OCI-LY3 (cell line): ENCODE measurements around the gene PRPF19.
"Not testable (repeated sequence)": the region's sequence is repeated elsewhere in the genome, so short reads cannot be mapped to it uniquely, and the experiment has no call there.

Experiments used
- H2AFZ ChIP-seq: fragments of 200-600, 300-600 bp; shearing (Covaris generic); 2 replicates; pipeline ENCODE4 v1.6.0; 2014; ENCODE audit warnings: antibody characterized with exemption, low read depth, low read length
- H3K27ac ChIP-seq: fragments of 200-600, 300-600 bp; sonication (generic); 2 replicates; pipeline ENCODE4 v1.5.1; 2014; ENCODE audit warnings: mild to moderate bottlenecking, low read length, moderate library complexity, mixed read lengths
- H3K27me3 ChIP-seq: fragments of 200-600, 300-600 bp; sonication (generic); 2 replicates; pipeline ENCODE4 v1.6.1; 2014; ENCODE audit warnings: low read depth, low read length, mixed read lengths
- H3K36me3 ChIP-seq: fragments of 200-600, 300-600 bp; sonication (generic); replicated peaks from 2 replicates; pipeline ENCODE3; 2014; ENCODE audit warnings: low read depth, low read length, mixed read lengths
- H3K4me1 ChIP-seq: fragments of 300-600, 200-600 bp; sonication (generic); 2 replicates; pipeline ENCODE4 v1.6.1; 2014; ENCODE audit warnings: low read length, mixed read lengths
- H3K4me2 ChIP-seq: fragments of 200-600, 300-600 bp; sonication (generic); 2 replicates; pipeline ENCODE4 v1.6.1; 2014; ENCODE audit warnings: low read length, mixed read lengths
- H3K4me3 ChIP-seq: fragments of 300-600, 200-600 bp; sonication (generic); 2 replicates; pipeline ENCODE4 v1.5.1; 2014; ENCODE audit warnings: antibody characterized with exemption, mild to moderate bottlenecking, low read length, moderate library complexity
- H3K79me2 ChIP-seq: fragments of 300-600, 200-600 bp; shearing (Covaris generic); 2 replicates; pipeline ENCODE4 v1.6.1; 2014; ENCODE audit warnings: mild to moderate bottlenecking, low read length, mixed read lengths
- H3K9ac ChIP-seq: fragments of 300-600, 200-600 bp; shearing (Covaris generic); 2 replicates; pipeline ENCODE4 v1.6.0; 2014; ENCODE audit warnings: mild to moderate bottlenecking, low read length, moderate library complexity
- H3K9me3 ChIP-seq: fragments of 200-600, 300-600 bp; shearing (Covaris generic); 2 replicates; pipeline ENCODE4 v1.6.1; 2014; ENCODE audit warnings: low read length, mixed read lengths; ENCODE audit not compliant: insufficient read depth
- H4K20me1 ChIP-seq: fragments of 200-600, 300-600 bp; sonication (generic); 2 replicates; pipeline ENCODE4 v1.6.1; 2016; ENCODE audit warnings: low read length, mixed read lengths; ENCODE audit not compliant: insufficient read depth
- EZH2phosphoT487 ChIP-seq: fragments of 200-600 bp; shearing (Covaris generic); IDR thresholded peaks from 2 replicates; pipeline ENCODE4 v1.6.1; 2018; ENCODE audit warnings: antibody characterized with exemption, mixed run types, low read depth
- TF ChIP-seq, protein P1 (sequence below): fragments of 200-600, 300-600 bp; sonication (generic); IDR thresholded peaks from 2 replicates; pipeline ENCODE4 v1.5.1; 2014; ENCODE audit warnings: antibody characterized with exemption, low read length, low read depth

Gene PRPF19

DNA sequence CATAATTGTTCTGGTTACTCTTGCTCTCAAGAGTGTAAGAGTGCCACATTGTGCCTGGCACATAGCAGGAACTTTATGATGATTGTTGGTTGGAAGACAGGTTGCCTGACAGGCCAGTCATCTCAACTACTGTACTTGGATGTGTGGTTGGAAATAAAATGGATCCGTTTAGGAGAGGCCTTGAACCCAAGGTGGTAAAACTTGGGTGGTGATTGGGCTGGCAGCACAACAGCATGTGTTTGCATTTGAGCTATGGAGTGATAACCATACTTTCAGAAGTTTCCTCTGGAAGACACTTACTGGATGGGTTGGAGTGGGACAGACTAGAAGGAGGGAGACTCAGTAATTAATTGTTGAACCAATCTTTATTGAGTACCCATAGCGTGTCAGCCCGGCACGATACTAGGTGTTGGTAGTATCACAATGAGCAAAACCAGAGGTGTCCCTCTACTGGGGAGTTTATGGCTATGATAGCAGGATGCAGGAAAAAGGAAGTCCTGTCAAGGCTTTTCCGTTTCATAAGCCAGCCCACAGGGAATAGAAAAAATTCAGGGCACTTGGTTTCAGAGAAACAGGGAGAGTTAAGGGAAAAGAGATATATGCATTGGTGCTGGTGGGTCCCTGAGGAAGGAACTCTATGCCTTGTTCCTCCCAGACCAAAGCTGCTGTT is 4.5 kb upstream of the PRPF19 start:
- peak overlapping the region; percentile 18; the same call in 1 of the 2 replicates for H3K9ac ChIP-seq
- H3K36me3 ChIP-seq: peaks cover 12% of the 10 kb centered on the region
- H3K27ac ChIP-seq: peak overlapping the region; percentile 77
- peaks cover 4% of the 10 kb centered on the region for H4K20me1 ChIP-seq
- TF ChIP-seq, protein P1, sequence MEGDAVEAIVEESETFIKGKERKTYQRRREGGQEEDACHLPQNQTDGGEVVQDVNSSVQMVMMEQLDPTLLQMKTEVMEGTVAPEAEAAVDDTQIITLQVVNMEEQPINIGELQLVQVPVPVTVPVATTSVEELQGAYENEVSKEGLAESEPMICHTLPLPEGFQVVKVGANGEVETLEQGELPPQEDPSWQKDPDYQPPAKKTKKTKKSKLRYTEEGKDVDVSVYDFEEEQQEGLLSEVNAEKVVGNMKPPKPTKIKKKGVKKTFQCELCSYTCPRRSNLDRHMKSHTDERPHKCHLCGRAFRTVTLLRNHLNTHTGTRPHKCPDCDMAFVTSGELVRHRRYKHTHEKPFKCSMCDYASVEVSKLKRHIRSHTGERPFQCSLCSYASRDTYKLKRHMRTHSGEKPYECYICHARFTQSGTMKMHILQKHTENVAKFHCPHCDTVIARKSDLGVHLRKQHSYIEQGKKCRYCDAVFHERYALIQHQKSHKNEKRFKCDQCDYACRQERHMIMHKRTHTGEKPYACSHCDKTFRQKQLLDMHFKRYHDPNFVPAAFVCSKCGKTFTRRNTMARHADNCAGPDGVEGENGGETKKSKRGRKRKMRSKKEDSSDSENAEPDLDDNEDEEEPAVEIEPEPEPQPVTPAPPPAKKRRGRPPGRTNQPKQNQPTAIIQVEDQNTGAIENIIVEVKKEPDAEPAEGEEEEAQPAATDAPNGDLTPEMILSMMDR: peak; percentile 12; the same call in 1 of the 2 replicates
- no peak for TF ChIP-seq EZH2phosphoT487
- peaks cover 62% of the 10 kb centered on the region for H3K4me1 ChIP-seq
- peaks cover 26% of the 10 kb centered on the region for H3K79me2 ChIP-seq
- peaks cover 10% of the 10 kb centered on the region for H3K9me3 ChIP-seq
- H3K27me3 ChIP-seq: peaks cover 4% of the 10 kb centered on the region; the same call in 1 of the 2 replicates
- H2AFZ ChIP-seq: no peak overlapping the region
- peak overlapping the region; percentile 26 for H3K4me3 ChIP-seq
- H3K4me2 ChIP-seq: peak overlapping the region; percentile 57

DNA sequence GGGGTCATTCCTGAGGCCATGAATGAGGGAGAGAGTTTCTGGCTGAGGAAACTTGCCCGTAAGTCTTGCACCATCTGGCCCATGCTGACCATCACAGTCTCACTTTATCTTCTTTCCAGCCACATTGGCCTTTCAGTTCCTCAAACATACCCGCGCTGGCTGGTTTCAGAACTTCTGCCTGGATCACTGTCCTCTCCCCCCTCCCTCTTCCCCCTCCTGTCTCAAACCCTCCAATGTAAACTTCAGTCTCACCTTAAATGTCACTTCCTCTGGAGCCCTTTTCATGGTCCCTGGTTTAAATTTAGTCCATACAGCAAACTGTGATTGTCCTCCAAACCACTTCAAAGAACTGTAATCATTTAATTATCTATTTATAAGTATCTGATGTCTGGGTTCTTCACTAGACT is 3.9 kb upstream of the PRPF19 start:
- H3K9ac ChIP-seq: peak overlapping the region; percentile 18; the same call in 1 of the 2 replicates

DNA sequence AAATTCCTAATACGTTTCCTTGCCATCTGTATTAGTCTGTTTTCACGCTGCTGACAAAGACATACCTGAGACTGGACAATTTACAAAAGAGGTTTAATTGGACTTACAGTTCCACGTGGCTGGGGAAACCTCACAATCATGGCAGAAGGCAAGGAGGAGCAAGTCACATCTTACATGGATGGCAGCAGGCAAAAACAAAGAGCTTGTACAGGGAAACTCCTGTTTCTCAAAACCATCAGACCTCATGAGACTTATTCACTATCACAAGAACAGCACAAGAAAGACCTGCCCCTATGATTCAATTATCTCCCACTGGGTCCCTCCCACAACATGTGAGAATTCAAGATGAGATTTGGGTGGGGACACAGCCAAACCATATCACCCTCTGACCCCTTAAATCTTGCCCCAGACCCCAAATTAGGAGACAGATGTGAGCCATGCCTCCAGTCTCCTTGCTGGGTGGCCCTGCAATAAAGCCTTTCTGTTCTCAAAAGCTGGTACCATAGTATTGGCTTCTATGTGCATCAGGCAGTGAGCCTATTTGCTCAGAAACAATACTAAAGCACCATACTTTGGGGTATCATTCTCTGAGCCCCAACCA is 3.4 kb upstream of the PRPF19 start:
- Histone ChIP-seq H3K27ac (peak overlapping the region; percentile 77), H3K4me2 (peak overlapping the region; percentile 57)

More for the DNA sequence above, 3.9 kb upstream of the PRPF19 start:
- peaks cover 27% of the 10 kb centered on the region for H3K79me2 ChIP-seq
- TF ChIP-seq, protein P1: no peak
- no peak for TF ChIP-seq EZH2phosphoT487
- H2AFZ ChIP-seq: no peak overlapping the region
- H3K4me1 ChIP-seq: peaks cover 62% of the 10 kb centered on the region
- peak overlapping the region; percentile 57 for H3K4me2 ChIP-seq
- peaks cover 4% of the 10 kb centered on the region; the same call in 1 of the 2 replicates for H3K27me3 ChIP-seq
- H4K20me1 ChIP-seq: peaks cover 7% of the 10 kb centered on the region
- H3K9me3 ChIP-seq: peaks cover 10% of the 10 kb centered on the region
- H3K36me3 ChIP-seq: peaks cover 11% of the 10 kb centered on the region
- H3K27ac ChIP-seq: peak overlapping the region; percentile 77
- peak overlapping the region; percentile 26 for H3K4me3 ChIP-seq

DNA sequence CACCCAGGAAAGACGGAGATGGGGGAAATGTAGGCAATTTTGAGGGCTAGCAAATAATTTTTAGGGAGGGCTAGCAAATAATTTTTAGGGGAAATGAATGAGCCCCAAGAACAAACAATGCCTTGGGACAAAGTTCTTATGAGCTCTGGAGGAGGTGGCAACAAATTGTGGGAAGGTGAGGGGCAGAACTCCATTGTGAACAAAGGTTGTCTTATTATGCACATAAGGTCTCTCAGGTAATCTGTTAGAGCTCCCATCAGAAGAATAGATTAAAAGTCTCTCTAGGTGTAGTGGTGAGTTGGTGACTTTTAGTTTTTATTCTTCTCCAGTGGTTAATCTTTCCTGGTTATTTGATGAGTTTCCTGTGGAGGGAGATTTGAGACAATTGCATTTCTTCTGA is 2.4 kb upstream of the PRPF19 start:
- peaks cover 27% of the 10 kb centered on the region for H3K79me2 ChIP-seq
- no peak overlapping the region for H3K27ac ChIP-seq
- peaks cover 24% of the 10 kb centered on the region for H3K36me3 ChIP-seq
- peaks cover 22% of the 10 kb centered on the region for H4K20me1 ChIP-seq
- peaks cover 4% of the 10 kb centered on the region; the same call in 1 of the 2 replicates for H3K27me3 ChIP-seq
- no peak overlapping the region for H3K4me3 ChIP-seq
- peaks cover 10% of the 10 kb centered on the region for H3K9me3 ChIP-seq
- no peak overlapping the region for H2AFZ ChIP-seq
- TF ChIP-seq, protein P1: no peak
- no peak for TF ChIP-seq EZH2phosphoT487
- H3K9ac ChIP-seq: no peak overlapping the region
- H3K4me1 ChIP-seq: peaks cover 71% of the 10 kb centered on the region
- no peak overlapping the region for H3K4me2 ChIP-seq

More for the DNA sequence above, 3.4 kb upstream of the PRPF19 start:
- Histone ChIP-seq H3K79me2 (peaks cover 27% of the 10 kb centered on the region), H4K20me1 (peaks cover 12% of the 10 kb centered on the region), H3K4me3 (peak overlapping the region; percentile 26), H3K9ac (peak overlapping the region; percentile 18; the same call in 1 of the 2 replicates), H3K4me1 (peaks cover 67% of the 10 kb centered on the region), H3K36me3 (peaks cover 16% of the 10 kb centered on the region)
- not testable (repeated sequence) for H2AFZ ChIP-seq, H3K27me3 ChIP-seq, H3K9me3 ChIP-seq
